Suppressor macrophage (primary cell): ENCODE data around the gene TTC28.
"Not testable (repeated sequence)": the region's sequence is repeated elsewhere in the genome, so short reads cannot be mapped to it uniquely, and the experiment has no call there.

Source experiments
- DNase-seq, 4 experiments: peaks; one replicate each; pipeline ENCODE4 v3.0.0-alpha.2; 2020 to 2022

Gene TTC28

GRCh38 chr22:28480000-28480715 lies 199.5 kb downstream of the TTC28 start:
- no peak for DNase-seq

- DNase-seq = no peak
These were observed 201.1 kb downstream of the TTC28 start for GRCh38 chr22:28478564-28478963.

GRCh38 chr22:28477556-28477955 lies 202.1 kb downstream of the TTC28 start:
- DNase-seq = no peak

GRCh38 chr22:28474330-28474729 lies 205.3 kb downstream of the TTC28 start:
- no peak for DNase-seq

GRCh38 chr22:28473258-28473657 lies 206.4 kb downstream of the TTC28 start:
- no peak for DNase-seq

- not testable (repeated sequence) for DNase-seq
These were observed 212.6 kb downstream of the TTC28 start for GRCh38 chr22:28467055-28467454.

- no peak for DNase-seq
These were observed 213.2 kb downstream of the TTC28 start for GRCh38 chr22:28466399-28466798.

- no peak for DNase-seq
These were observed 213.8 kb downstream of the TTC28 start for GRCh38 chr22:28465841-28466240.

- no peak for DNase-seq
These were observed 215.5 kb downstream of the TTC28 start for GRCh38 chr22:28464127-28464526.

- DNase-seq = not testable (repeated sequence)
These were observed 216.2 kb downstream of the TTC28 start for GRCh38 chr22:28463408-28463807.

GRCh38 chr22:28462901-28463300 lies 216.7 kb downstream of the TTC28 start:
- DNase-seq = no peak

GRCh38 chr22:28462041-28462440 lies 217.6 kb downstream of the TTC28 start:
- DNase-seq = no peak

- no peak for DNase-seq
These were observed 225.1 kb downstream of the TTC28 start for GRCh38 chr22:28454431-28455064.

- no peak for DNase-seq
These were observed 229.5 kb downstream of the TTC28 start for GRCh38 chr22:28450109-28450508.

- no peak for DNase-seq
These were observed 230.6 kb downstream of the TTC28 start for GRCh38 chr22:28449041-28449440.

GRCh38 chr22:28448625-28449024 lies 231.0 kb downstream of the TTC28 start:
- no peak for DNase-seq

GRCh38 chr22:28444659-28445058 lies 235.0 kb downstream of the TTC28 start:
- no peak for DNase-seq

- DNase-seq = peak; percentile 53 to 71 (median 64)
These were observed 236.1 kb downstream of the TTC28 start for GRCh38 chr22:28443526-28443876.

GRCh38 chr22:28442711-28443525 lies 236.7 kb downstream of the TTC28 start:
- DNase-seq = peak in 2 of 4 experiments; percentile 21 to 28

GRCh38 chr22:28442264-28442710 lies 237.4 kb downstream of the TTC28 start:
- peak; percentile 79 to 91 (median 84) for DNase-seq

- DNase-seq = no peak
These were observed 237.8 kb downstream of the TTC28 start for GRCh38 chr22:28441720-28442263.

GRCh38 chr22:28440592-28441390 lies 238.8 kb downstream of the TTC28 start:
- DNase-seq = no peak
